Uterus (tissue), 4 donors: Measurements from ENCODE around the gene FOSL2. TPM values are rescaled to one million over a fixed set of nuclear protein-coding genes. Genes with fewer than 3 reads are reported as not detected.

ENCODE experiments used
- DNase-seq, 2 donors: peaks; one replicate each; pipeline ENCODE4 v3.0.0-alpha.2; 2019 to 2020
- H3K27ac ChIP-seq, 2 donors: fragments of 200-600 bp; sonication (generic); 1 replicate in 1 of 2; 2 replicates in 1 of 2; pipeline ENCODE4 v1.5.1; 2016 to 2018
- H3K27me3 ChIP-seq, 2 donors: fragments of 200-600 bp; sonication (generic); one replicate each; pipeline ENCODE4 v1.5.1; 2018 to 2019; ENCODE audit warnings: control low read depth in 1 of 2
- H3K36me3 ChIP-seq, 2 donors: fragments of 200-600 bp; sonication (generic); one replicate each; pipeline ENCODE4 v1.5.1; 2019; ENCODE audit warnings: control low read depth in 1 of 2
- H3K4me1 ChIP-seq, 2 donors: fragments of 200-600 bp; sonication (generic); one replicate each; pipeline ENCODE4 v1.5.1; 2018 to 2019; ENCODE audit warnings: control low read depth in 1 of 2
- H3K4me3 ChIP-seq, 2 donors: fragments of 200-600 bp; sonication (generic); 1 replicate in 1 of 2; 2 replicates in 1 of 2; pipeline ENCODE4 v1.5.1; 2018 to 2019; ENCODE audit warnings: mild to moderate bottlenecking in 1 of 2
- H3K9me3 ChIP-seq, 2 donors: fragments of 200-600 bp; sonication (generic); one replicate each; pipeline ENCODE4 v1.5.1; 2019; ENCODE audit warnings: control low read depth in 1 of 2
- CTCF ChIP-seq, 4 experiments: fragments of 200-600 bp in 2 of 4; fragments of 450-650 bp in 2 of 4; sonication (generic) in 2 of 4; IDR thresholded peaks; one replicate each; pipeline ENCODE4 v1.5.1; 2016 to 2019; ENCODE audit warnings: antibody characterized with exemption in 4 of 4, mild to moderate bottlenecking in 2 of 4, moderate library complexity in 1 of 4
- POLR2A ChIP-seq, 2 donors: fragments of 450-650 bp; IDR thresholded peaks; one replicate each; pipeline ENCODE4 v1.6.1; 2016; ENCODE audit warnings: antibody characterized with exemption in 2 of 2, mild to moderate bottlenecking in 1 of 2, moderate library complexity in 1 of 2
- intact Hi-C: fragments of 100-400 bp; cut with DNase I; formaldehyde crosslinking; loops from one replicate; pipeline ENCODE4 v1.15.1; 2023; ENCODE audit warnings: low total_unique reads
- total RNA-seq, 4 donors: library from RNA; depleted of rRNA in 3 of 4; stranded (reverse); fragments of >200 nt in 3 of 4; gene quantifications; one replicate each; pipeline versions ENCODE4 v1.1.0 to v1.2.4, GENCODE V29; 2014 to 2023
- donor health status: DM: yes; HTN: yes; CAD: no.

The FOSL2 gene
- total RNA-seq, 4 donors from 2014 or later, result 39.8 to 134 (median 58.7) TPM

GRCh38 chr2:28438532-28439063, 45.9 kb downstream of the FOSL2 start:
- no peaks in the 10 kb centered on the region for H3K9me3 ChIP-seq
- no peak overlapping the region for H3K4me3 ChIP-seq
- no peak overlapping the region for H3K27ac ChIP-seq
- no peaks in the 10 kb centered on the region for H3K4me1 ChIP-seq
- no peaks in the 10 kb centered on the region for H3K27me3 ChIP-seq
- TF ChIP-seq CTCF (IDR thresholded peaks at IDR 0.05) (no peak), POLR2A (IDR thresholded peaks at IDR 0.05) (no peak)
- intact Hi-C loops, result no loop called here
- no peak for DNase-seq
- no peaks in the 10 kb centered on the region for H3K36me3 ChIP-seq

GRCh38 chr2:28439127-28439526, 46.5 kb downstream of the FOSL2 start:
- no peak for DNase-seq
- Histone ChIP-seq H3K4me1 (no peaks in the 10 kb centered on the region), H3K4me3 (no peak overlapping the region), H3K36me3 (no peaks in the 10 kb centered on the region), H3K27me3 (no peaks in the 10 kb centered on the region), H3K9me3 (no peaks in the 10 kb centered on the region), H3K27ac (no peak overlapping the region)
- TF ChIP-seq CTCF (IDR thresholded peaks at IDR 0.05), result no peak
- TF ChIP-seq POLR2A (IDR thresholded peaks at IDR 0.05), result no peak
- intact Hi-C loops, result no loop called here

- Histone ChIP-seq H3K4me3 (no peak overlapping the region), H3K4me1 (no peaks in the 10 kb centered on the region), H3K27ac (no peak overlapping the region), H3K9me3 (no peaks in the 10 kb centered on the region), H3K36me3 (no peaks in the 10 kb centered on the region), H3K27me3 (no peaks in the 10 kb centered on the region)
- intact Hi-C loops, result no loop called here
- DNase-seq, result no peak
- no peak for TF ChIP-seq POLR2A (IDR thresholded peaks at IDR 0.05)
- no peak for TF ChIP-seq CTCF (IDR thresholded peaks at IDR 0.05)
Observed at GRCh38 chr2:28439763-28440162, 47.1 kb downstream of the FOSL2 start.

GRCh38 chr2:28442328-28442727, 49.7 kb downstream of the FOSL2 start:
- H3K4me3 ChIP-seq, result no peak overlapping the region
- intact Hi-C loops, result no loop called here
- H3K27me3 ChIP-seq, result no peaks in the 10 kb centered on the region
- H3K36me3 ChIP-seq, result no peaks in the 10 kb centered on the region
- no peaks in the 10 kb centered on the region for H3K9me3 ChIP-seq
- H3K4me1 ChIP-seq, result no peaks in the 10 kb centered on the region
- no peak for DNase-seq
- H3K27ac ChIP-seq, result no peak overlapping the region
- no peak for TF ChIP-seq CTCF (IDR thresholded peaks at IDR 0.05)
- no peak for TF ChIP-seq POLR2A (IDR thresholded peaks at IDR 0.05)

GRCh38 chr2:28444956-28445355, 52.3 kb downstream of the FOSL2 start:
- no peak for DNase-seq

More at GRCh38 chr2:28444956-28445355, 52.3 kb downstream of the FOSL2 start:
- Histone ChIP-seq H3K27ac (no peak overlapping the region), H3K4me3 (no peak overlapping the region), H3K9me3 (no peaks in the 10 kb centered on the region), H3K4me1 (no peaks in the 10 kb centered on the region), H3K27me3 (no peaks in the 10 kb centered on the region), H3K36me3 (no peaks in the 10 kb centered on the region)
- intact Hi-C loops, result no loop called here
- TF ChIP-seq CTCF (IDR thresholded peaks at IDR 0.05), result no peak
- no peak for TF ChIP-seq POLR2A (IDR thresholded peaks at IDR 0.05)
